GM21423 (cell line): ENCODE data around the gene SELENOV.

Experiments used
- ATAC-seq: cut with Tn5 transposase; IDR thresholded peaks from one replicate; pipeline ENCODE4 v1.9.1; 2021; ENCODE audit warnings: mild to moderate bottlenecking, moderate library complexity; ENCODE audit not compliant: unreplicated experiment

The SELENOV gene

DNA sequence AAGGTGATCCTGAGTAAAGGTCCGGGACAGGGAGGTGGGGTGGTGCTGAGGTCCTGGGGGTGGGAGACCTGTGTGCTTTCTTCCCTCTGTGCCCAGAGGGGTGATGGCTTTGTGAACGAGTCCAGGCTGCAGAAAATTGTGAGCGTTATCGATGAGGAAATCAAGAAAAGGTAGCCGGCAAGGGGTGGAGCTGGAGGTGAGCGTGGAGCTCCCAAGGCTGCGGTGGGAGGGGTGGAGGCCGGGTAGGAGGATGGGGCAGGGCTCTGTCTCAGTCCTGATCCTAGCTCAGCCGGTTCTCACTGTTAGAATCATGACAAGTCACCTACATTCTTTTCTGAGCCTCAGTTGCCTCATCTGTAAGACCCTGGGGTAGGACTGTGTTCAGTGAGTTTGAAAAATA lies 4.0 kb downstream of the SELENOV start:
- no peak for ATAC-seq

DNA sequence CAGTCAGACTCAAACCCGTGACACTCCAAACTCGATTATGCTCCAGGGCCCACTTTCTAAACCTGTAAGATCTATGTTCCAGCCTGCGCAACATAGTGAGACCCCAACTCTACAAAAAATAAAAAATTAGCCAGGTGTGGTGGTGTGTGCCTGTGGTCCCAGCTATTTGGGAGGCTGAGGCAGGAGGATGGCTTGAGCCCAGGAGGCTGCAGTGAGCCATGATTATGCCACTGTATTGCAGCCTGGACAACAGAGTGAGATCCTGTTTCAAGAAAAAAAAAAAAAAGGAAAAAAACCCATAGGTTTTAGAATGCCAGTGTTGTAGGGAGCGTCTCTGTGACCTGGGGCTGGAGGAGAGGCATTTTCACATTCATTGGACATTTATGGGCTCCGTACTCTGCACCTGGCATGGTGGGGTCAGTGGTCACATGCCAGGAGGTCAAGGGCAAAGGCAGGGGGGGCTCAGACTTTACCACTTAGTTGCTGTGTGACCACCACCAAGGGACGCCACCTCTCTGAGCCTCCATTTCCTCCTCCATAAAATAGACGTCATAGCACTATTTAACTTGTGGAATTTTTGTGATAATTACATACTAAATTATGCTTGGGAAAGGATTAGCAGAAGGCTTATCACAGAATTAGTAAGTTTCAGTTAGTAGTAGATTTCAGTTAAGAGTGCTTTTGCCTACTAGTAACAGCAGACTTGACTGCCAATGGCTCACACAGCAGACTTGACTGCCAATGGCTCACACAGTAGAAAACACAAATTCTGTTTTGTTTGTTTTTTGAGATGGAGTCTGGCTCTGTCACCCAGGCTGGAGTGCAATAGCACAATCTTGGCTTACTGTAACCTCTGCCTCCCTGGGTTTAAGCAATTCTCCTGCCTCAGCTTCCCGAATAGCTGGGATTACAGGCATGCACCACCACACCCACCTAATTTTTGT lies 5.9 kb downstream of the SELENOV start:
- ATAC-seq: no peak

DNA sequence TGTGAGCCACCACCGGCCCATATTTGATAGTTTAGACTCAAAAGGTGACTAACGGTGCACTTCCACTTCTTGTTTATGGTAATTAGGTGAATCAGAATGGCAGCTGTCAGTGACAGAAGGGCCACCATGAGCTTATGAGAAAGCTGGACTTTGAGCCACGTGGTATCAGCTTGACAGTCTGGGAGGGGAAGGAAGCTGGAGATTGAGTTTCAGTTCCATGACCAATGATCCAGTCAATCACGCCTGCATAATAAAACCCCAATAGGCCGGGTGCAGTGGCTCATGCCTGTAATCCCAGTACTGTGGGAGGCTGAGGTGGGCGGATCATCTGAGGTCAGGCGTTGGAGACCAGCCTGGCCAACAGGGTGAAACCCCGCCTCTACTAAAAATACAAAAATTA lies 9.6 kb downstream of the SELENOV start:
- no peak for ATAC-seq

DNA sequence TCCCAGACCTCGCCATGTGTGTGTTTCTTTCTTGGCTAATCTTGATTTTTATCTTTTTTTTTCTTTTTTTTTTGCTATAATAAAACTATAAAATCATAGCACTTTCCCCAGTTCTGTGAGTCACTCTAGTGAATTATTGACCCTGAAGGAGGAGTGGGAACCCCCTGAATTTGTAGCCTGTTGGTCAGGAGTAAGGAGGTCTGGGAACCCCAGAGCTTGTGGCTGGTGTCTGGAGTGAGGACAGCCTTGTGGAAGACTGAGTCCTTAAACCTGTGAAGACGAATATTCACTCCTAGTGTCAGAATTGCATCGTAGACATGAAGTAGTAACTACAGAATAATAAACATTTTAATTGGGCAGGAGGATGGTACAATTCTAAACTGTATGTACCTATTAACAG lies 10.3 kb downstream of the SELENOV start:
- ATAC-seq: no peak

DNA sequence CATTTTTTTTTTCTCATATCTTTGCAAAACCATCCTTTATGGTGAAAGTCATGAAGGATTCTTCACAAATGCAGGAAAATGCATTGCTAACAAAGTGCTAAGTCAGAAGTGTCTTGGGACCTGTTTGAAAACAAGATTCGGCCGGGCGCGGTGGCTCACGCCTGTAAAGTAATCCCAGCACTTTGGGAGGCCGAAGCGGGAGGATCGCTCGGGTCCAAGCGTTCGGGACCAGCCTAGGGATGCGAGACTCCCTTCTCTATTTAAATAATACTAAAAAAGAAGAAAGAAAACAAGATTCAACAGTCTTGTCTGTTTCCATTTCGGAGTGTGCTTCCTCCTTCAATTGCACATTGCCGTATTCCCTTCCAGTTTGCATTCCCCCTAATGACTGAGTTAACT lies 16.9 kb downstream of the SELENOV start:
- ATAC-seq: no peak

DNA sequence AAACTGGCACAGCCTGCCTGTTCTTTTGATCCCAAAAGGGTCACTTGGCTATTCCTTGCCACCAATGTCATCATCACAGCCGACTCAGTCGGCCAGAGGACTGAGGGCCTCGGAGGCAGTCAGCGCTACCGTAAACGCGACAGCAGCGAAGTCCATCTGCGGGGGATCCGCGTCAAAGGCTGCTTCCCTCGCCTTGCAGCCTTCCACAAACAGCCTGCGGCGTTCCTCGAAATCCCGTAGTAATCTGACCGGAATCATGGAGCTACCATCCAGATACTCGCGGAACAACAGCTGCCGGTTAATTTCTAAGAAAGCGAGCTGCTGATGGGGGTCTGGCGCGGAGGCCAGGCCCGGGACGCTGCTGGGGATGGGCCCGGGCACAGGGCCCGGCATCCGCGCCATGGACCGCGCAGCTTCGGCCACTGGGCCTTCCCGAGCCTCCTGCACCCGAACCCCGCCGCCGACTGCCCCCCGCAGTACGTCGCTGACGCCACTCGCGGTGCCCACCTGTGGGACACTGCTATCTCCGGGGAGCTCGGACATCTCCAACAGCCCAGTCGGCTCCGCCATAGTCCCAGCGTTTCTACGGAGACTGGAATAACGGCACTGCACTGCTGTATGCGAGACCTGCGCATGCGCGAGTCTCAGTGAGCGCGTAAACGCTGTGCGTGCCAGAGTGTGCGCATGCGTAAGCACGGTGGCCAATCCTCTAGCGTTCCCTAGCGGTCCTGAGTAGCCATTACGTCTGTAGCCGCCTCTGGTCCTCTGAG lies 17.5 kb downstream of the SELENOV start, which contains the start of gene EID2B:
EID2B (minus strand) TSS at position 620 of the 770 bp plus-strand sequence; CDS start at position 570, 50 bp downstream.
- ATAC-seq: peak; percentile 90

DNA sequence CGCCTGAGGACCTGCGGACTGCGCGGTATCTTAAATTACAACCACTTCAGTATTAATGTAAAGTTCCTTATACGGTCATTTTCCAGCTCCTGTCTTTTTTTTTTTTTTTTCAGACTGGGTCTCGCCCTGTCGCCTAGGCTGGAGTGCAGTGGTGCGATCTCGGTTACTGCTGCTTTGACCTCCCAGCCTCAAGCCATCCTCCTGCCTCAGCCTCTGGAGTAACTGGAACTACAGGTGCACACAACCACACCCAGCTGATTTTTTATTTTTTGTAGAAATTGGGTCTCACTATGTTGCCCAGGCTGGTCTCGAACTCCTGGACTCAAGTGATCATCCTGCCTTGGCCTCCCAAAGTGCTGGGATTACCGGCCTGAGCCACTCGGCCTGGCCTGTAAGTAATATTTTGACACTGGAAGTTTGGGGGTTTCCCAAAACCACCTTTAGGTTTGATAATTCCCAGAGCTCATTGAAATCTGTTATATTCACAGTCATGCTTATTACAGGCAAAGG lies 18.1 kb downstream of the SELENOV start:
- ATAC-seq: no peak

DNA sequence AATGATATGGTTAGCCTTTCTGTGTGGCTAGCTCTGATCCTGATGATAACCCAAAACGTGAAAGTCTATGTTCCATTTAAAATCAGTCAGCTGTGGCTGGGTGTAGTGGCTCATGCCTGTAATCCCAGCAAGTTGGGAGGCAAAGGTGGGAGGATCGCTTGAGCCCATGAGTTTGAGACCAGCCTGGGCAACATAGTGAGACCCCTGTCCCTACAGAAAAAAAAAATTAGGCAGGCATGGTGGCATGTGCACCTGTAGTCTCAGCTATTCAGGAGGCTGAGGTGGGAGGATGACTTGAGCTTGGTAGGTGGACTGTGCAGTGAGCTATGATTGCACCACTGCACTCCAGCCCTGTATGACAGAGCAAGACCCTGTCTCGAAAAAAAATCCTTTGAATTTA lies 18.9 kb downstream of the SELENOV start:
- no peak for ATAC-seq

DNA sequence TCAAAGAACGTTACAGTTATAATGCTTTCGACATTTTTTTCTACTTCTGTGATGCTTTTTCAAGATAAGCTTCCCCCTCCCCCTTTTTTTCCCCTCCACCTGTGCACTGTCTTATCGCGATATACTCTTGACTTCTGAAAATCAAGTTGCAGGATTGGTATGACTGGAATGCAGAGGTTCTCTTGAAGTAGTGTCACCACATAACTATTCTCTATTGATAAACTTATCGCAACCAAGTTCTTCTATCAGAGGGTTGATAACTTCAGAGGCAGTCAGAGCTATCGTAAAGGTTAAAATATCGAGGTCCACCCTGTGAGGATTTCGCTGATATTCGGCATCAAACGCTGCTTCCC lies 24.2 kb downstream of the SELENOV start:
- ATAC-seq: no peak

DNA sequence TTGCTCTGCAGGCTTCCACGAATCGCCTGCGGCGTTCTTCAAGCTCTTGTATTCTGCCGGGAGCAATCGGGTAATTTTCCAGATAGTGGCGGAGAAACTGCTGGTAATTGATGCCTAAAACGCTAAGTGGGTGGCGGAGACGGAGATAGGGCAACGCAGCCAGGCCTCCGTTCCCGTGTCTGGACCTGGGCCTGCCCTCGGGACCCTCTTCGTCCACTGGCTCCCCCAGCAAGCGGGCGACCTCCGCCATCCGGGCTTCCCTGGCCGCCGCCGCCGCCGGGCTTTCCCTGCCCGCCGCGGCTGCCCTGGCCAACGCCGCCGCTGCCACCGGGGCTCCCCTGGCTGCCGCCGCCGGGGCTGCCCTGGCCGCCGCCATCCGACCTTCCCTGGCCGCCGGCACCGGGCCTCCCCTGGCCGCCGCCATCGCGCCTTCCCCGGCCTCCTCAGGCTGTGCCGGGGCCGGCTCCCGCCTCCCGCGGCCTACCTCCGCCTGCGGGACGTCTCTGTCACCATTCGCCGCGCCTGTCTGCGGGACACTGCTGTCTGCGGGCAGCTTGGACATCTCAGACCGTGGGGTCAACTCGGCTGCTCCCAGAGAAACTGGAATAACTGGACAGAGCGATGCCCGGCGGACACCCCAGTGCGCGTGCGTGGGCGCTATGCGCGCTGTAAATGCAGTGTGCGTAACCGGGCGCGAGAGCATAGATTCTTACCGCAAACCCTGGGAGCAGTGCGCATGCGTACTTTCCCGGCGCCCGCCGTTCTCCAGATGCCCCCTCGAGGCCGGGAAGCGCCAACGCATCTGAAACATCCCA lies 24.8 kb downstream of the SELENOV start, which contains the start of gene EID2:
EID2 (minus strand) TSS at position 644 of the 815 bp plus-strand sequence; CDS start at position 562, 82 bp downstream.
- peak; percentile 82 for ATAC-seq

DNA sequence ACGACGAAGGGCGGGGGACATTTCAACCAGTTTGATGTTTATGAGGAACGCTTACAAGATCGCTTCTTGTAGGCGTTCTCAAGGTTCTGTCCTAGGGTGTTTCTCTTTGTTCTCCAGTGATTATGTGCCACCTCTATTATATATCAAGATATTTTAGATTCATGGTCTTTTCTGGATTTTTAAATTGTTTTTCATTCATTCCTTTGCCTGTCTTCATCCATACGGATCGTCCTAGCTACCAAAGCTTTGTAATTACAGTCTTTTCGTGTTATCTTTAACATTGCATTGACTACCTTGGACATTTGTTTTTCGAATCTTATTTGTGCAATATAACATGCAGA lies 25.4 kb downstream of the SELENOV start:
- no peak for ATAC-seq

DNA sequence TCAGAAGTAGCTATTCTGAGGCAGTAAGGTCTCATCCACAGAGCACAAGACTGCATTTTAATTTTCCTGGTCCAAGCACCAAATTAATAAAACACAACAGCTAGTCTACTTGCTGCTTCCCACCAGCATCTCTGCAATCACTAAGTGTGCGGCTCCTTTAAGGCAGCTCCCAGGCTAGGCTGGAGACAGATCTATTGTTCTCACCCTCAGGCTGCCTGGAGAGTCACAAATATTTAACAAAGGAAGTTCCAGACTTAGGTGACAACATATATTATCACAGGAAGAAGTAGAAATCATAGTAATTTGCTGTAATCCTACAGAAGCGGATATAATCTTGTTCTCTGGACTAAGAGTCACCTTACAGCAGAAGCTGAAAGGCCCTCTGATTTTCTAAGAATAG lies 27.3 kb downstream of the SELENOV start:
- ATAC-seq: no peak

DNA sequence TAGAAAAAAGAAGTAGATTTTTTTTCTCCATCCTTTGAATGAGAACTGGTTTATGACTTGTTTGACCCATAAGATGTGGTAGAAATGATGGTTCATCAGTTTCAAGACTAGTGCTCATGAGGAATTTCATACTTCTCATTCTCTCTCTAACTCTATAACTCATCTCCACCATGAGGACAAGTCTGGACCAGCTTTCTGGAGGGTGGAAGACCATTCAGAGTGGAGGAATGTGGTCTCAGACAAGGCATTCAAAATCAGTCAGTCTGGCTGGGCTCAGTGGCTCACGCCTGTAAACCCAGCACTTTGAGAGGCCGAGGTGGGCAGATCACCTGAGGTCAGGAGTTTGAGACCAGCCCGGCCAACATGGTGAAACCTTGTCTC lies 28.5 kb downstream of the SELENOV start:
- ATAC-seq: no peak

DNA sequence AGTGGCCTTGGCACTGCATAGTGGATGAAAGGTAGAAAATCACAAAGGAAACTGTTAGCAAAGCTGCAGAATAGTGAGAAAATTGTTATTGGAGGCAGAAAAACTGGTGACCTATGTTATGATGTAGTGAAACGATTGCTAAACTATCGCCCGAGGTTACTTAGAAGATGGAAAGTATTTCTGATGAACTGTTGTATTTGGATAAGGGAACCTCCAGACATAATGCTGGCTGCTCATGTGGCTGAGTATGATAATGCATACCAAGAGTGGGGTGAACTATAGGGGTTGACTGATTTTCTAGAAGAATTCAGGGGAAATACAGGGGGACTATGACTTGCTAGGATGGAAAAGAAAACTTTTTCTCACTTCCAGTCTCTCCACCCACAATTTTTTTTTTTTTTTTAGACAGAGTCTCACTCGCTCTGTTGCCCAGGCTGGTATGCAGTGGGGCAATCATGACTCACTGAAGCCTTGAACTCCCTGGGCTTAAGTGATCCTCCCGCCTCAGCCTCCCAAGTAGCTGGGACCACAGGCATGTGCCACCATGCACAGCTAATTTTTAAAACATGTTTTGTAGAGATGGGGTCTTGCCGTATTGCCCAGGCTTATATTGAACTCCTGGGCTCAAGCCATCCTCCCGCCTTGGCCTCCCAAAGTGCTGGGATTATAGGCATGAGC lies 29.4 kb downstream of the SELENOV start:
- ATAC-seq: no peak

DNA sequence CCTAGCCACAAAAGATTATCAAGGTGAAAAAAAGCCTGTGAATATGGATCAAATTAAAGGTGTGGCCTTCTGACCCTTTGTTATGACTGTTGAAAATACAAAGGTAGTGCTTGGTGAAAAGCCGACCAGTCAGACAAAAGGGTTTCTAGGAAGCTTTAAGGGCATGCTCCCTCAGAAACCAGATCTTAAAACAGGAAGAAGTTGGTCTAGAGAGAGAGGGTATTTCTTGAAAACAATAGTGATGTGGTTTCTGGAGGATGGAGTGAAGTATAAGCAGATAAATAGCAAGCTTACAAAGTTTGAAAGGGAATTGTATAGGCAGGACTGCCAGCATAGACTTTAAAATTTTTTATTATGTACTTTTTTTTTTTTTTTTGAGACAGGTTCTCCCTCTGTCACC lies 30.0 kb downstream of the SELENOV start:
- ATAC-seq: no peak

DNA sequence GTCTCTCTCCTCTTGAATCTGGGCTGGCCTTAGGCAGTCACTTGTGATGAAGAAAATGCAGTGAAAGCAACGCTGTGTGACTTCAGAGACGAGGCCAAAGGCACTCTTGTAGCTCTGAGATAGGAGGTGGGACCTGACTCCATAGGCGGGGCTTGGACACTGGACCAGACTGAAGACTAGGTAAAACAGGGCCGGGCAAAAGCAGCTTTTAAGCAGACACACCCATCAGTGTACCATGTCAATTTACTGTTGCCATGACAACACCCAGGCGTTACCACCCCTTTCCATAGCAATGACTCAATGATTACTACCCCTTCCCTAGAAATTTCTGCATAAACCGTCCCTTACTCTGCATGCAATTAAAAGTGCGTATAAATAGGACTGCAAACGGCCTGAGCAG lies 31.7 kb downstream of the SELENOV start:
- ATAC-seq: no peak

DNA sequence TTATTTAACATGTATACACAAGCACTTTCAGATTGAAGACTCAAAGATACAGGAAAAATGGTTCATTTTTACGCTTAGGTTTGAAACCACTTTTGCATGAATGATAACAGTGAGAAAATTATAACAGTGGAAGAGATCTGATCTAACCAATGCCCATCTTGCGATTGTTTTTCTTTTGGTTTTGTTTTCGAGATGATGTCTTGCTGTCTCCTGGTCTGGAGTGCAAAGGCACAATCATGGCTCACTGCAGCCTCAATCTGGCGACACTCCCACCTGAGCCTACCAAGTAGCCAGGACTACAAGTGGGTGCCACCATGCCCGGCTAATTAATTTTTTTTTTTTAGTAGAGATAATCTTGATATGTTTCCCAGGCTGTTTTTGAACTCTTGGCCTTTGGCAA lies 35.3 kb downstream of the SELENOV start:
- no peak for ATAC-seq

DNA sequence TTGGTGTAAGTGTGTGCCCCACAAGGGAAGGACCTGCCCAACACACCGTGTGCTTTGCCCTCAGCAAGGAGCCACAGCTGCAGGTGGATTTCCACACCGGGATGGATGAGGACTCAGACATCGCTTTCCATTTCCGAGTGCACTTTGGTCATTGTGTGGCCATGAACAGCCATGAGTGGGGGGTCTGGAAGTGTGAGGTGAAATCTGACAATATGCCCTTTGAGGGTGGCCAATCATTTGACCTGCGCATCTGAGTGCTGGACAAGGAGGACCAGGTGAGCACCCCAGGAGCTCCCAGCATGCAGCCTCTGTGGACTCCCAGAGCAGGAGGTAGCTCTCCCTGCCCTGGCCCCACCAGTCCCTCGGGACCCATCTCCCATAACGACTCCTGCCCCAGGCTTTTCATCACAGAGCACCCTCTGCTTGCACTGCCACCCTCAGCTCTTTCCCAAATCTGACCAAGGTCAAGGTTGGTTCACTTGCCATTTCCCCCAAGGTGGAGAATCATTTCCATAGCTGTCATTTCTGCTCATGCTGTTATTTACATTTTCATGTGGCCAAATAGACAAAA lies 38.2 kb downstream of the SELENOV start:
- ATAC-seq: no peak

DNA sequence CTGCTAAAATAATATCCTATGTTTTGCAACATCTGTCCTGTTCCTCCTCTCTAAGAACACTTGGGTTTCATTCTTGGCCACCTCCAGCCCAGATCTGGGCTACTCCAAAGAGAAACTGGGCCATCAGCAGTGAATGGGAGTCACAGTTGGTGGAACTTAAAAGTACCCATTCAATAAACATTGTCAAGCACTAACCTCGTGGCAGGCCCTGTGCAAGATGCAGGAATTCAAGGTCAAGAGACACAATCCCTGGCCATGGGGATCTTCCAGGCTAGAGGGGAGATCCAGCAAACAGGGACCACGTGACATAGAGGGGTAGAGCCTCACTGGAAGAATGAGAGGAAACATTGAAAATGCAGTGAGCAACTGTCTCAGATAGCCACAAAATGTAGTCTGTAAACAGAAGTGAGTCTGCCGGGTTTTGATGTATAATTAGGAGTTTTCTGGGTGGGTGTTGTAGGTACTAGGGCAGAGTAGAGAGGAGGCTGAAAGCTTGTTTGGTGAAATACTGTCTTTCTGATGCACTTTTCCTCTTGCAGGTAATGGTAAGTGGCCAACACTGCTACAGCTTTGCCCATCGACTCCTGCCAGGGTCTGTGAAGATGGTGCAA lies 39.9 kb downstream of the SELENOV start:
- no peak for ATAC-seq

DNA sequence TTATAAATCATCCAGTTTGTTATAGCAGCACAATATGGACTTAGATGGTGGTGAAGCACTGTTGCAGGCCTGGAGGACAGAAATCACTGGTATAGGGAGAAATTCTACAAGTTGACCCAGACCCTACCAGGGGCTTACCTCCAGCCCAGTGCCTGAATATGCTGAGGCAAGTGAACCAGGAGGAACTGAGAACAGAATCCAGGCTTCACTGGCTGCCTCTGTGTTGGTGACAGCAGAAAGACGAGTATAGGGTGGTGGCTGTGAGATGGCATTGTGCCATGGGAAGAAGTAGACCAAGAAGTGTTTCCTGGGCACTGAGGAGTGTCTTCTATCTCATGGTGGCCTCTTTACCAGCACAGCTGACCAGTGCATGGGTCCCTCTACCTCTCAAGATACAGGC lies 40.9 kb downstream of the SELENOV start:
- ATAC-seq: no peak
